NCI-H2107 (cell line): ENCODE measurements around the gene PROX2.

ENCODE experiments used
- DNase-seq: peaks from one replicate; lab custom pipeline; 2025; lab: John Stamatoyannopoulos, UW

PROX2 gene, protein sequence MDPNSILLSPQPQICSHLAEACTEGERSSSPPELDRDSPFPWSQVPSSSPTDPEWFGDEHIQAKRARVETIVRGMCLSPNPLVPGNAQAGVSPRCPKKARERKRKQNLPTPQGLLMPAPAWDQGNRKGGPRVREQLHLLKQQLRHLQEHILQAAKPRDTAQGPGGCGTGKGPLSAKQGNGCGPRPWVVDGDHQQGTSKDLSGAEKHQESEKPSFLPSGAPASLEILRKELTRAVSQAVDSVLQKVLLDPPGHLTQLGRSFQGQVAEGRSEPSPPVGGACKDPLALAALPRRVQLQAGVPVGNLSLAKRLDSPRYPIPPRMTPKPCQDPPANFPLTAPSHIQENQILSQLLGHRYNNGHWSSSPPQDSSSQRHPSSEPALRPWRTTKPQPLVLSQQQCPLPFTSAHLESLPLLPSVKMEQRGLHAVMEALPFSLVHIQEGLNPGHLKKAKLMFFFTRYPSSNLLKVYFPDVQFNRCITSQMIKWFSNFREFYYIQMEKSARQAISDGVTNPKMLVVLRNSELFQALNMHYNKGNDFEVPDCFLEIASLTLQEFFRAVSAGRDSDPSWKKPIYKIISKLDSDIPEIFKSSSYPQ

GRCh38 chr14:74875941-74876913 is at the start of gene PROX2:
Gene PROX2 (minus strand): TSS chr14:74876145. CDS start chr14:74863834, 12,311 bp downstream.
- DNase-seq = no peak

DNA sequence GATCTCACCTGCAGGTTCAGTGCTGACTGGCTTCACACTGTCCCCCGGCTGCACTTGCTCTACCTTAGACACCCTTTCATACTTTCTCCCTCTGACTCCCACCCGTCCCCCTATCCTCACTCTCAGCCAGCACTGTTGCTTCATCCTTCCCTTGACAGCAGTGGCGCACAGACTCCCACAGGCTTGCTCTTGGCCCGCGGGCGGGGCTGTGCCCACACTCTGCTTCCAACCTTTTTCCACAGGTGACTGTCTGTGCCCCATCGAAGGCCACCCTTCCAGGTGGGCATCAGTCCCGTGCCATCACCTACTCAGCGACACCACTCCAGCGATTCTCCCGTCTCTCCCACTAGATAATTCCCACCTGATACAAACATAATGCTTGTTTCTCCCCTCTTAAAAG is 48.1 kb upstream of the PROX2 start:
- no peak for DNase-seq

DNA sequence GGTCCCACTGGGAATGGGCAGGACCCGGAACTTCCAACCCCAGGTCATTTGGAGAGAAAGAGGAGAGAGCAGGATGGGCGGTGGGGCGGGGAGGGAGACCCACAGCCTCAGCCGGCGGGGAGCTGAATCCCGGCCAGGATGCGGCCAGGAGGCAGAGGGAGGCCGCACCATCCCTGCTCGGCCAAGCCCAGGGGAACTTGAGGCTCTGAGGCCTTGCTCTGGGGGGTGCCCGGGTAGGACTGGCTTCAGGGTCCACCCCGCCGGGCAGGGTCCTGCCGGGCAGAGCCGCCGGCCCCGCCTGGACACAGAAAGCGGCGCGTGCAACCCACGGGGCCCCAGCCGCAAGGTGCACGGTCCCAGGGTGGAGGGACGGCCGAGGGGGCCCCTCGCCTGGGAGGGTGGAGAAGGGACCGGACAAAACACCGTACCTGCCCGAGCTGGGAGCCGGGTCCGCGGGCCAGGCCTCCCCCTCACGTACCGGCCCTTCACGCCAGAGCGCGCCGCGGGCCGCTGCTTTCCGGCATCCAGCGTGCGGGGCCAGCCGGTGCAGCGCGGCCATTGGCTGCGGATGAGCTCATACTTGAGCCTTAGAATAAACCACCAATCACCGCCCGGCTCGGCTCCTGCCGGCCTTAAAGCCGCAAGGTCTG is 46.9 kb upstream of the PROX2 start, which contains the start of gene RPS6KL1:
Gene RPS6KL1, minus strand, starts transcription at position 509 of the 650 bp plus-strand sequence. CDS start 1,719 bp downstream, outside the sequence.
- DNase-seq = peak; percentile 95

DNA sequence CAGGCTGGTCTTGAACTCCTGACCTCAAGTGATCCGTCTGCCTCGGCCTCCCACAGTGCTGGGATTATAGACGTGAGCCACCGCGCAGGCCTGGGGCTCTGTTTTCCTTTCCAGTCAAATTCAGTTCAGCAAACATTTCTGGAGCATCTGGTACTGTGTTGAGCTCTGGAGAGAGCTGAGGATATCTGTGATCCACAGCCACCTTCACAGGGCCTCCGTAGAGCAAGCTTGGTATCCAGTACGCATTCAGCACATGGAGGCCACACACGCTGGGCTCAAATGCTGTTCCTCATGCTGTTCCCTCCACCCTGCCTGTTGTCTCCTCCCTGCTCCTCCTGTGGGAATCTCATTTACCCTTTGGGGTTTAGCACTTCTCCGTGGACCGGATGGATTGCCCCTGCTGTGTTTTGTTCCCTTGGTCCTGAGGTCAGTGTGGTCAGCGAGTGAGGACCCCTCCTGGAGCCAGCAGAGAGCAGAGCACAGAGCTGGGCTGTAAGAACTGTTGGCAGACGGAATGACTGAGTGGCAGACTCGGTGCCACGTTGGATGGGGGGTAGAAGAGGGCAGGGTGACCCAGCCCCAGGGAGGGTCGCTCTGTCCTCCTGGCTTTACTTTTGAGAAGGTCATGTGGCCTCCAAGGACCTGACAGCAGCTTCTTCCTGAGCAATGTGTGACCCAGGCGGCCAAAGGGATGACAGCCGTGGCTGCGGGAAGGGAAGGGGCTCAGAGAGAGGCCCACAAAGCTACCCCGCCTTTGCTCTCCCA is 46.2 kb upstream of the PROX2 start:
- no peak for DNase-seq

- DNase-seq = no peak
These were observed 45.2 kb upstream of the PROX2 start for GRCh38 chr14:74921053-74921620.

GRCh38 chr14:74920281-74920680 is 44.3 kb upstream of the PROX2 start:
- DNase-seq = no peak

DNA sequence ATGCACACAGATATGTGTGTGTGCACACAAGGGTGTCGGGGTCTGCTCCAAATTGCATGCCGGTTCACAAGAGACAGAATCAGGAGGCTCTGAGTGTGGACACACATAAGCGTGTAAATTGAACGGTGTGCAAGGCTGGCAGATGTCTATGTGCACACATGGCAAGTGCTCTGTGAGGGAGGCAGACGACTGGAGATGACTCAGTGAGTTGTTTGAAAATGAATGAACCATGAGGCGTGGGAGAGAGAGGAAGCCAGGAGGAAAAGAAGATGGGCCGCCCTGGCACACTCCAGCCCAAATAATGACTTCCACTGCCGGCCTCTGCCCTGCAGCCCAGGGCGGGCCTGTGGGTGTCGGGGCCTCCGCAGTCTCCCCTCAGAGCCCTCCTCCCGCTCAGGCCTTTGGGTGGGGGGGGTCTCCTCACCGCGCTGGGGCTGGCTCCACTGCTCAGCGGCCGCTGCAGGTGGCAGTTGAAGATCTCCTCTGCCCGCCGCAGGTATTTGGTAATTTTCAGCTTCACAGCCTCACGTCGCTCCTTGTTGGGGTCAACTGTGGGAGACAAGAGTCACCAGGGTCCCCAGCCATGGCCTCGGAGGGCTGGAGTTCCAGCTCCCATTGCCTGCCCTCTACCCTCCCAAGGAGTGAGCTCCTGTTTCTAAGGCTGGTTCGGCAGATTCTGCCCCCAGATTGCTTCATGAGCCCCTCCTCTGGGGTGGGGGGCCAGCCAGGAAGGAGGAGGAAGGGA is 43.6 kb upstream of the PROX2 start:
- DNase-seq = no peak

- no peak for DNase-seq
These were observed 42.4 kb upstream of the PROX2 start for GRCh38 chr14:74918380-74918779.

DNA sequence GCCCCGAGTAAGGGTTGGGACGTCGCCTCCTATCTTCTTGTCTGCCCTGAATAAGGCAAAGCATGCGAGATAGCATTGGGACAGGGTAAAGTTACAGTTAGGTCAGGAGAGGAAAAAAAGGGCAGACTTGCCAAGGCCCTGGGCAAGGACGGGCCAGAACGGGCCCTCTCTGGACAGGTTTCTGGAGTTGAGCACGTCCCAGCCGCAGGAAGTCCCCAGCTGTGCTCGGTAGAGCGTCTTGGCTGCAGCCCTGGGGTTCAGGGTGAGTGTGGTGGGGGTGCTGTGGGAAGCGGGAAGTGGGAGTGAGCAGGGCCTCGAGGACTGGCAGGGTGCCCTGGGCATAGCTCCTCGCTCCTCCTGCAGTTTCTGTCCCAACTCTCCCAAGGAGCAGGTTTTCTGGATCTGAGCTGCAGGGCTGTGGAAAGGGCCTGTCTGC is 41.7 kb upstream of the PROX2 start:
- no peak for DNase-seq

GRCh38 chr14:74917178-74917543 is 41.2 kb upstream of the PROX2 start:
- no peak for DNase-seq

GRCh38 chr14:74915826-74916225 is 39.9 kb upstream of the PROX2 start:
- DNase-seq = no peak

- no peak for DNase-seq
These were observed 39.5 kb upstream of the PROX2 start for GRCh38 chr14:74915426-74915825.

DNA sequence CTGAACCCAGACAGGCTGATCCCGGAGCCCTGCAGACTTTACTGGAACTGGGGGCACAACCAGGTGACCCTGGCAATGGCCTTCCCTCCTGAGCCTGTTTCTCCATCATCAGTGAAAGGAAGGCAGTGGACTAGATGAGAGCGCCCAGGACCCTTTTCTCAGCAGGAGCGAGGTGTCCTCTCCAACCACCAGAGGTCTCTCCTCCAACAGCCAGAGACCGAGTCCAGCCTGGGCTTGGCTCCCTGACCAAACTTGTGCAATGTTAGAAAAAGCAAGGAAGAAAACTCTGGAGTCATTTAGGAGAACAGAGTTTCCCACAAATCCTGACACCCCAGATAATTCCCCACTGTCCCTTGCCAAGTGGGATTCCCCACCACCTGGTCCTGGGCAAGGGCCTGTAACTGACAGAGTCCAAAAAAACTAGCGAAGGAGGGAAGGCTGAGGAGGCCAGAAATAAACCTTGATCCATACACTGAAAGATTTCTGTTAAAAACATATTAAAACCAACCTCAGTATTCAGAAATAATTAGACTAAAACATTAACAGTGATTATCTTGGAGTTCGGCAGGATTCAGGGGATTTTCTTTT is 38.1 kb upstream of the PROX2 start:
- no peak for DNase-seq

DNA sequence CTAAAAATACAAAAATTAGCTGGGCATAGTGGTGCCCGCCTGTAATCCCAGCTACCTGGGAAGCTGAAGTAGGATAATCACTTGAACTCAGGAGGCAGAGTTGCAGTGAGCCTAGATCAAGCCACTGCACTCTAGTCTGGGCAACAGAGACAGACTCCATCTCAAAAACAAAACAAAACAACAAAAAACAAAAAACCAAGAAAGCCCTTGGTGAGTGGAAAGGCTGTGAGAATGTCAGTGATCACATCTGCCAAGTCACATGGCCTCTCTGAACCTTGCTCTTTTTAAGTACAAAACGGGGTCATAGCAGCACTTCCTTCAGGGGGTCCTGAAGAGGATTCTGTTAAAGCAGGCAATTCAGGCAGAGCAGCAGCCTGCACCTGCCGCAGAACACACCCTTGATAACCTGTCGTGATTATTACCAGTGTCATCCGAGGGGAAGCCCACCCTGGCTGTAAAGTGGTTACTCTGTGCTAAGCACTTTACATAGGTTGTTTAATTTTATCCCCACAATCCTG is 37.5 kb upstream of the PROX2 start:
- DNase-seq = no peak

DNA sequence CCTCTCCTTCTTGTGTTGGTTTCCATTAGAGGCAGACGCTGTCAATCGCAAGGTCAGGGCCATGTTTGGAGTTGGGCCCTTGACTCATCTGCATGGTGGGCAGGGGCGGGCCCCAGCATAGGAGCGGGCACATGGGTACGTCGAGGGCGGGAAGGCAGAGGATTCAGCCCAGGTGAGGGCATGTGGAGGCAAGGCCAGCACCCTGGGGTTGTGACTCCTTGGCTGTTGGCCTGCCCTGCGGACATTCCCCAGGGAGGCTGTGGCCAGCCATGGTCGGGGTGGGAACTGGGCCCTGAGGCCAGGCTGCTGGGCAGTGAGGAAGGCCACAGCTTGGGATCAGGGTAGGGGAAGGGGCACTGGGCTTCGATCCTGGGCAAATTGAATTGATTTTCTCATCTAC is 36.9 kb upstream of the PROX2 start:
- no peak for DNase-seq

GRCh38 chr14:74912111-74912510 is 36.2 kb upstream of the PROX2 start:
- no peak for DNase-seq

GRCh38 chr14:74911704-74912103 is 35.8 kb upstream of the PROX2 start:
- DNase-seq = no peak

DNA sequence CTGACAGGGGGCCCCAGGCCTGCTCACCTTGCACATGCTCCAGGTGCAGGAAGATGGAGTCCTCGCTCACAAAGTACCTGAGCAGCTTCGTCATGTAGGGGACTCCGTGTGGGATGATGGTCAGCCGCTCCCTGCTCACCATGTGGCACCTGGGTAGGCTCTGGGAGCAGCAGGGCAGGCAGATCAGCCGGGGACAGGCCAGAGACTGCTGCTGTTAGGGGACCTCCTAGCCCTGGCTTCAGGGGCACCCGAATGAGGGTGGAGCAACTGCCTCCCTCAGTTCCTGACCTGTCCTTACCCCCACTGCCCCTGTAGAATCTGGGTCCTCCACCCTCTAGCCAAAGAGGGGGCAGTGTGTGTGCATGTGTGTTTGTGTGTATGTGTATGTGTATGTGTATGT is 35.3 kb upstream of the PROX2 start:
- no peak for DNase-seq

GRCh38 chr14:74910556-74910955 is 34.6 kb upstream of the PROX2 start:
- DNase-seq = no peak
